SK-N-SH (cell line): Measurements from ENCODE around the gene SEC14L2.

Source experiments
- CTCF ChIP-seq: fragments of 200-600 bp; sonication (generic); IDR thresholded peaks from 2 replicates; pipeline ENCODE4 v1.6.1; 2017; ENCODE audit warnings: antibody characterized with exemption, mild to moderate bottlenecking, moderate library complexity
- EP300 ChIP-seq, 2 experiments: IDR thresholded peaks; 2 replicates each; pipeline versions ENCODE4 v1.4.0 to v1.6.1; 2012; ENCODE audit warnings: borderline replicate concordance in 1 of 2, low read depth in 1 of 2, low read length in 1 of 2
- GATA2 ChIP-seq: sonication (generic); formaldehyde crosslinking; IDR thresholded peaks from 2 replicates; pipeline ENCODE4 v1.5.0; 2020; ENCODE audit warnings: mild to moderate bottlenecking, missing genetic modification reagents
- RAD21 ChIP-seq: IDR thresholded peaks from 2 replicates; pipeline ENCODE4 v1.6.1; 2012; ENCODE audit warnings: mild to moderate bottlenecking, low read length
- RCOR1 ChIP-seq: fragments of 150-350 bp; IDR thresholded peaks from 2 replicates; pipeline ENCODE4 v1.6.1; 2017; ENCODE audit warnings: antibody characterized with exemption, low read length
- REST ChIP-seq: IDR thresholded peaks from 2 replicates; pipeline ENCODE4 v1.6.1; 2012; ENCODE audit warnings: mild to moderate bottlenecking, low read depth, low read length, moderate library complexity
- SIN3A ChIP-seq: IDR thresholded peaks from 2 replicates; pipeline ENCODE4 v1.6.1; 2012; ENCODE audit warnings: low read depth, mild to moderate bottlenecking, low read length, moderate library complexity, borderline replicate concordance
- SMC3 ChIP-seq: IDR thresholded peaks from 2 replicates; pipeline ENCODE4 v1.6.1; 2012; ENCODE audit warnings: low read depth, low read length, improper control_type of control experiment
- TAF1 ChIP-seq: IDR thresholded peaks from 2 replicates; pipeline ENCODE4 v1.6.1; 2012; ENCODE audit warnings: low read depth, mild to moderate bottlenecking, low read length, moderate library complexity, borderline replicate concordance
- YY1 ChIP-seq: IDR thresholded peaks from 2 replicates; pipeline ENCODE4 v1.4.0; 2012; ENCODE audit warnings: low read depth, mild to moderate bottlenecking
- ZBTB33 ChIP-seq: IDR thresholded peaks from 2 replicates; pipeline ENCODE4 v1.4.0; 2012; ENCODE audit warnings: low read depth, borderline replicate concordance
- TF ChIP-seq, protein P1 (sequence below): IDR thresholded peaks from 2 replicates; pipeline ENCODE4 v1.4.0; 2012; ENCODE audit warnings: low read depth, borderline replicate concordance
- TF ChIP-seq, protein P2 (sequence below): IDR thresholded peaks from 2 replicates; pipeline ENCODE4; 2012

- TF ChIP-seq, protein P1, sequence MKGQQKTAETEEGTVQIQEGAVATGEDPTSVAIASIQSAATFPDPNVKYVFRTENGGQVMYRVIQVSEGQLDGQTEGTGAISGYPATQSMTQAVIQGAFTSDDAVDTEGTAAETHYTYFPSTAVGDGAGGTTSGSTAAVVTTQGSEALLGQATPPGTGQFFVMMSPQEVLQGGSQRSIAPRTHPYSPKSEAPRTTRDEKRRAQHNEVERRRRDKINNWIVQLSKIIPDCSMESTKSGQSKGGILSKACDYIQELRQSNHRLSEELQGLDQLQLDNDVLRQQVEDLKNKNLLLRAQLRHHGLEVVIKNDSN = no peak
- TF ChIP-seq CTCF (no peak), TAF1 (no peak), RAD21 (no peak), EP300 (IDR thresholded peaks at IDR 0.05; ENCODE audit: borderline replicate concordance in 1 of 2, low read depth in 1 of 2, low read length in 1 of 2) (no peak), YY1 (no peak), SMC3 (no peak), SIN3A (no peak), GATA2 (CRISPR knock-in tag) (no peak), REST (no peak), RCOR1 (no peak), ZBTB33 (no peak)
- TF ChIP-seq, protein P2, sequence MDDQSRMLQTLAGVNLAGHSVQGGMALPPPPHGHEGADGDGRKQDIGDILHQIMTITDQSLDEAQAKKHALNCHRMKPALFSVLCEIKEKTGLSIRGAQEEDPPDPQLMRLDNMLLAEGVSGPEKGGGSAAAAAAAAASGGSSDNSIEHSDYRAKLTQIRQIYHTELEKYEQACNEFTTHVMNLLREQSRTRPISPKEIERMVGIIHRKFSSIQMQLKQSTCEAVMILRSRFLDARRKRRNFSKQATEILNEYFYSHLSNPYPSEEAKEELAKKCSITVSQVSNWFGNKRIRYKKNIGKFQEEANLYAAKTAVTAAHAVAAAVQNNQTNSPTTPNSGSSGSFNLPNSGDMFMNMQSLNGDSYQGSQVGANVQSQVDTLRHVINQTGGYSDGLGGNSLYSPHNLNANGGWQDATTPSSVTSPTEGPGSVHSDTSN = no peak
Observed at GRCh38 chr22:30432520-30432919, 35.7 kb downstream of the SEC14L2 start.
